Activated T-helper 1 cell treated with Interleukin-2 at 50 U/mL for 16 hours (primary cell): ENCODE results near the gene FNBP1L.
"Not testable (repeated sequence)": the region's sequence is repeated elsewhere in the genome, so short reads cannot be mapped to it uniquely, and the experiment has no call there.

Experiments used
- DNase-seq: peaks from one replicate; pipeline ENCODE4 v3.0.0-alpha.2; 2020; ENCODE audit warnings: low read depth

The FNBP1L gene

DNA sequence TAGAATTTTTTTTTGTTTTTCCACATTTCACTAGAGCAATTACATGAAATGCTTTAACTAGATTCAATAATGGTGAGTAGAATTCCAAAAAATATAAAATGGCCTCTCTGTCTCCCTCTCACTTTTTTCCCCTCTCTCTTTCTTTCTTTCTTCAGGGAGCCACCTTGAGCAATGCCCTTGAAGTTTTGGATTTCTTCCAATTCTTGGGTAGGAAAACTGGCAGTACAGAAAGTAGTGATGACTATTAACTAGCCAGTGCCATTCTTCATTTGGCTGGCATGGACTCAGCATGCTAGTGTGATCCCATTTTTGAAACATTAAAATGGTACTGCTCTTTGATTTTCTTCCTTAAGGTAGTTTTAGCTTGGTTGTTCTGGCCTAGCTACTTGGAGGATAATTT lies 4.5 kb upstream of the FNBP1L start:
- no peak for DNase-seq

DNA sequence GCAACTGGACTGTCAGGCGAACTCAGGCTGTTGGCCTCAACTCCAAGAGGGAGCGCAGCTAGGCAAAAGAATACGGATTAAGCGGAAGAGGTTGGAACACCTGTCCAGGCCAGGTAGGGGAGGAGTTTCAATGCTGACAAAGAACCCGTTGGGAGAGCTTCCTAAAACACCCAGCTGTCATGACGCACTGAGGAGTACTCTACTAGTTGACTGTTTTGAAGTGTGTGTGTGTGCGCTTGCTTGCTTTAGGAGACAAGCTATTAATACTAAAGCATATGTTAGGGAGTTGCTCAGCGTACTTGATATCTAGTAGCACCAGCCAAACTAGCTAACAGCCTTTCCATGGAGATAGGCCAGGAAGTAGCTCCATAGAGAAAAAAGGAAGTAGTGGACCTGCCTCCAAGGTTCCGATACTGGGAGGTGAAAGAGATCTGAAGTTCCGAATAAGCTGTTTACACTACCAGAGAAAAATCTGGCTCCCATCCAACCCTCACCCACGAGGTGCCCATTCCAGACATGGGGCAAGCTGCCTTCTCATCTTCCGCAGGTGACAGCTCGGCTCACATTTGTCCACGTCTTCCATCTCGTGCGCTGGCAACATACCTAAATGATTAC lies 974 bp upstream of the FNBP1L start:
- no peak for DNase-seq

DNA sequence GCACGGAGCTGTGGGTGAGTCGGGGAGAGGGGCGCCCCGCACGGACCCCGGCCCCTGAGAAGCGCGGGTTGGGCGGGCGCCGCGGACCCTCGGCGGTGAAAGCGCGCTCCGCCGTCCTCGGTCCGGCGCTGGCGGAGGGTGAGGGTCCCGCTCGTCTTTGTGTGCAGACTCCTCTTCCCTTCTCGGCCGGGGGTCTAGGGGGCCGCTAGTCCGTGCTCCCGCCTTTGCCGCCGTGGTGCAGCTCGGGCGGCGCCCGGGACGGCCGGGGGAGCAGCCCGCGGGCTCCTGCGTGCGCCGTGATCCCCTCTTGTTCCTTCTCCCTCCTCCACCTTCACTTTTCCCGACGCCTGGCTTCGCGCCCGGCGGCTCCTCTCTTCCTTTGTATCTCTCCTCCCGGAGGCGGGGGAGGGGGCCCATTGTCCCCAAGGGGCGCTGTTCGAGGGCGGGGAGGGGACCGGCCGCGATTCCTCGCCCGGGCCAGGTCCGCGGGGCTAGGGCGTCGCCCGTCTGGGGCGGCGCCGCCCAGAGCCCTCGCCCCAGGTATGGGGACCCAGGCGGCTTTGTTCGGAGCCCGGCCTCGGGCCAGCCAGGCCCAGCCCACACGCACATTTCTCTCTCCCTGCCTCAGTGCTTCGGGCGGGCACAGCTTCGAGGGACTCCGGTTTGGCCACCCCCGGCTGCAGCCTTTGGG lies 519 bp downstream of the FNBP1L start:
- DNase-seq, result no peak

DNA sequence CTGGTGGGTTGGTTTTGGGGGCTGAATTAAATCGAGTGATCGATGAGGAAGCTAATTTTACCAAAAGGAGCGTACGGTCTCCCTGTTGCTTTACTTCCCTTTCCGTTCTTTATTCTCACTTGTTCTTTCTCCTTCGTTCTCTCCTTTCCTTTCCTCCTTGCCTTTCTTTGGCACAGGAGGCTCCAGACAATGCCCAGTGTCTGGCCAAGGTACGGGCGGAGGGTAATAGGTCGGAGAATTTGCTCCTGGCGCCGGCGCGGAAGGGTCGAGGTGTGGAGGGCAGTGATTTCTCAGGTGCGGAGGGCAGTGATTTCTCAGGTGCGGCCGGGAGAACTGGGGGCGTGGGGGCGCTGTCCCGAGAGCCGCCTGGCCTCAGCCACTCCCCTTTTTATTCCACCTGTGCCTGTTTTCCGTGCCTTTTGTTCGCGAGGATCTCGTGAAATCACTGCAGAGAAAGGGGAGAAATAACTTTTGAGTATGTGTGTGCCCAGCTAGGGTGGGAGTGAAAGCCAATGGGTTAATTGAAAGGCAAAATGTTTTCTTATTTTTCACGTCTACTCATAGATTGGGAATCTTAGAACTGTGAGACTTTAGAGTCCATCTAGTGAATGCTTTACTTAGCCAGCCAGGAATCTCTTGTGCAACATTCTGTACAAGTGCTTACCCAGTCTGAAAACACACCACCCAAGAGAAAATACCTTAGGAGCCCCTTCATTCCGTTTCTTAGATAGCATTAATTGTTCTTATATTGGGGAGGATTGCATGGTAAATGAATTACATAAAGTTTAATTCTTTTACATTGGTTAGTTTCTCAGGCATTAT lies 1.3 kb downstream of the FNBP1L start:
- no peak for DNase-seq

DNA sequence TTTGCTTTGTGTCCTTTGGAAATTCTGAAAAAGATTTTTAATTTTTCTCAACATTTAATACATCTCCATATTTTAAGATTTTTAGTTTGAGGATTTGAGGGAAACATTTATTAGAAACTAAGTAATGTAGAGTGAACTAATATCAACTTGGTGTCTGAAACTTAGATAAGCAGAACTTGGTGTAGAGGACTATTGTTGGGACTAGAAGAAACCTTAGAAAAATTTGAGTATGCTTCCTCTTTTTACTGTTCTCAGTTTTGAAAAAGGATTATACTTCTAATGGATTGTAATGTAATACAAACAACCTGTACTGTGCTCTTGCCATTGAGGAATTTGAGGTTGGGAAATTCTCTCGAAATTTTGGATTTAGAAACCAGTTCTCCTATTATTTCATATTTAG lies 2.4 kb downstream of the FNBP1L start:
- no peak for DNase-seq

DNA sequence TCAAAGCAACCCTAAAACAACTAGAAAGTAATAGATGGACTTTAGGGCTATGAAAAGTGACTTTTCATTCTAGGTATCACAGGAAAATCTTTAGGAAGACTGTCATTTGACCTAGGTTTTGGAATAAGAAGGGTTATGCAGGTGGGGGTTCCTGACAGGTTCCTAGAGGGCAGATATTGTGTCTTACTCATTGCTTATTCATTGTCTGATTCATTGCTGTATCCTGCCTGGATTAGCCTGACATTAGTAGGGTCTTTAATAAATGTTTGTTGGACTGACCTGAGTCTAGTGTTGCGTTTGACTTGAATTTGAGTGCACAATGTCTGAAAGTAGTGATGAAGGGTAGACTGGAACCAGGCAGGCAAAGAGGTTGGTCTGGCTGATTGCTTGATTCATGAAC lies 6.0 kb downstream of the FNBP1L start:
- no peak for DNase-seq

DNA sequence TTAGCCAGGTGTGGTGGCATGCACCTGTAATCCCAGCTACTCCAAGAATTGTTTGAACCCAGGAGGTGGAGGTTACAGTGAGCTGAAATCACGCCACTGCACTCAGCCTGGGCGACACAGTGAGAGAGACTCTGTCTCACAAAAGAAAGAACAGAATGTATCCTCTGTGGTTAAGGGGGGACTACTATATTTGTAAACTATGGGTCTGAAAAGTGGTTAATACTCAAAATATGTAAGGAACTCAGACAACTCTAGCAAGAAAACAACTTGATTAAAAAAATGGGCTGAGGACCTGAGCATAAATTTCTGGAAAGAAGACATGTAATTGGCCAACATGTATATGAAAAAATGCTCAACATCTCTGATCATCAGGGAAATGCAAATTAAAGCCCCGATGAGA lies 11.2 kb downstream of the FNBP1L start:
- DNase-seq, result no peak

DNA sequence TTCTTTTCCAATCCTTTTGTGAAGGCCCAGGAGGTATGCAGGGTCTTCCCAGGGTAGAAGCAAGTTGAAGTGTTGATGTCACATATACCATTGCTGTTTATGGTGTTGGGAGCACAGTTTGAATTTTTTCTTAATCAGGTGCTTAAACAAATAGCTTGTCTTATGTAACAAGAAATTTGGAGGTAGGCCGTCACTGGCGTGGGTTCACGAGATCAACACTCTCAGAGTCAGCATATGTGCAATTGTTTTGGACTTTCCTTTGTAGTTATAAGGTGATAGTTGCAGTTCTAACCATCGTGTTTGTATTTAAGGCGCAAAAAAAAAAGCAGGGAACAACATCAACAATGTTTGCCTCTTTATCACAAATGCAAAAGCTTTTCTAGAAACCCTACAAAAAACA lies 13.3 kb downstream of the FNBP1L start:
- DNase-seq, result no peak

DNA sequence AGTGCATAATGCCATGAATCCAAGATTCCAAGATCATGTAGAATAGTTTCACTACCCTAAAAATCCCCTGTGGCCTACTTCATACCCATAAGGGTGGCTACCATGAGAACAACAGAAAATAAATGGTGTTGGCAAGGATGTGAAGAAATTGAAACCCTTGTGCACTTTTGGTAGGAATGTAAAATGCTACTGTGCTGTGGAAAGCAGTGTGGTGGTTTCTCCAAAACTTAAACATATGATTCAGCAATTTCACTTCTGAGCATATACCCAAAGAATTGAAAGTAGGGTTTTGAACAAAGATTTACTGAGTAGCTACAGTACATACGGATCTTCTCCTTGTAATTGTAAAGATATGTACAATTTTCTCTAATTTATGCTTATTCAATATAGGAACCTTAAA lies 16.0 kb downstream of the FNBP1L start:
- DNase-seq, result no peak

DNA sequence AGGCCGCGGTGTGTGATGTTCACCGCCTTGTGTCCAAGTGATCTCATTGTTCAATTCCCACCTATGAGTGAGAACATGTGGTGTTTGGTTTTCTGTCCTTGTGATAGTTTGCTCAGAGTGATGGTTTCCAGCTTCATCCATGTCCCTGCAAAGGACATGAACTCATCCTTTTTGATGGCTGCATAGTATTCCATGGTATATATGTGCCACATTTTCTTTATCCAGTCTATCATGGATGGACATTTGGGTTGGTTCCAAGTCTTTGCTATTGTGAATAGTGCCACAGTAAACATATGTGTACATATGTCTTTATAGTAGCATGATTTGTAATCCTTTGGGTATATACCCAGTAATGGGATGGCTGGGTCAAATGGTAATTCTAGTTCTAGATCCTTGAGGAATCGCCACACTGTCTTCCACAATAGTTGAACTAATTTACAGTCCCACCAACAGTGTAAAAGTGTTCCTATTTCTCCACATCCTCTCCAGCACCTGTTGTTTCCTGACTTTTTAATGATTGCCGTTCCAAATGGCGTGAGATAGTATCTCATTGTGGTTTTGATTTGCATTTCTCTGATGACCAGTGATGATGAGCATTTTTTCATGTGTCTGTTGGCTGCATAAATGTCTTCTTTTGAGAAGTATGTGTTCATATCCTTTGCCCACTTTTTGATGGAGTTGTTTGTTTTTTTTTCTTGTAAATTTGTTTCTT lies 17.6 kb downstream of the FNBP1L start:
- DNase-seq, result not testable (repeated sequence)

DNA sequence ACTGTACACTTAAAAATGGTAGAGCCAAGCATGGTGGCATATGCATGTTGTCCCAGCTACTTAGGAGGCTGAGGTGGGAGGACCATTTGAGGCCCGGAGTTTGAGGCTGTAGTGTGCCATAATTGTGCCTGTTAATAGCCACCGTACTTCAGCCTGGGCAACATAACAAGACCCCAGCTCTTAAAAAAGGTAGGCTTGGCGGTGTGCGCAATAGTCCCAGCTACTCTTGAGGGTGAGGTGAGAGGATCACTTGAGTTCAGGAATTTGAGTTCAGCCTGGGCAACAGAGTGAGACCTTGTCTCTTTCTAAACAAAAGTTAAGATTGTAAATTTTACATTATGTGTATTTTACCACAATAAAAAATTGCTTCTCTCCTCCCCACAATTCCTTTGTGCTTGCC lies 19.7 kb downstream of the FNBP1L start:
- no peak for DNase-seq

DNA sequence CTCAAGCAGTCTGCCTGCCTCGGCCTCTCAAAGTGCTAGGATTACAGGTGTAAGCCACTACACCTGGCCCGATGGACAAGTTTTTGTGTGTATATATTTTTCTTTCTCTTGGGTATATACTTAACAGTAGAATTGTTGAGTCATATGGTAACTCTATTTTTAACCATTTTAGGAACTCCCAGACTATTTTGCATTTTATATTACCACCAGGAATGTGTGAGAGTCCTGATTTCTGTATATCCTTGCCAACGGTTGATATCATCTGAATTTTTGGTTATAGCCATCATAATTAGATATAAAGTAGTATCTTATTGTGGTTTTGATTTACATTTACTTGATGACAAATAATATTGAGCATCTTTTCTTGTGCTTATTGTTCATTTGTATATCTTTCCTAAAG lies 20.7 kb downstream of the FNBP1L start:
- no peak for DNase-seq

DNA sequence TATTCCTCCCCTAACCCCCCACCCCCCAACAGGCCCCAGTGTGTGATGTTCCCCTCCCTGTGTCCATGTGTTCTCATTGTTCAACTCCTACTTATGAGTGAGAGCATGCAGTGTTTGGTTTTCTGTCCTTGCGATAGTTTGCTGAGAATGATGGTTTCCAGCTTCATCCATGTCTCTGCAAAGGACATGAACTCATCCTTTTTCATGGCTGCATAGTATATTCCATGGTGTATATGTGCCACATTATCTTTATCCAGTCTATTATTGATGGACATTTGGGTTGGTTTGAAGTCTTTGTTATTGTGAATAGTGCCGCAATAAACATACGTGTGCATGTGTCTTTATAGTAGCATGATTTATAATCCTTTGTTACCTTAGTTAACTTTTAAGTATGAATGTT lies 21.3 kb downstream of the FNBP1L start:
- not testable (repeated sequence) for DNase-seq

DNA sequence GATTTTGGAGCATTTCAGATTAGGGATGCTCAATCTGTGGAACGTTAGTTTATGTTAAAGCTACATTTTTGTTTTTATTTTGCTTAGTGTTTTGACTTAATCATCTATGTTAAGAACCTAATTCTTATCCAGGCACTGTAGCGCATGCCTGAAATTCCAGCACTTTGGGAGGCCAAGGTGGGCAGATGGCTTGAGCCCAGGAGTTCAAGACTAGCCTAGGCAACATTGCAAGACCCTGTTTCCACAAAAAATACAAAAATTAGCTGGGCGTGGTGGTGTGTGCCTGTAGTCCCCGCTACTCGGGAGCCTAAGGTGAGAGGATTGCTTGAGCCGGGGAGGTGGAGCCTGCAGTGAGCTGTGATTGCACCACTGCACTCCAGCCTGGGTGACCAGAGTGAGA lies 23.4 kb downstream of the FNBP1L start:
- DNase-seq, result no peak

DNA sequence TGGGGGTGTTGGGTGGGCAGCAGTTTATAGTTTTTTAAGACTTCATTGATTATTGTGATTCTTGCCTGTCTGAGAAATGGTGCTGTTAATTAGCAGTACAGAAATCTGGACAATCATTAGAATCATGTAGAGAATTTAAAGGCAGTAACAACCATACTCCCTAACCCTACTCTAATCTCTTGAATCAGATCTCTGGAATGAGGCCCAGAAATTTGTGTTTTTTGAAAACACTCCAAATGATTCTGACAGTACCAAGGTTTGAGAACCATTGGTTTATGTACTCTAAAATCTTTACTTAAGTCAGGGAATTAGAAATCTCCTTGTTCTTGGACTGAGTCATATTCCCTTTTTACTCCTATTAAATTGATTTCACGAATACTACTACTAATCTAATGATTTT lies 24.0 kb downstream of the FNBP1L start:
- no peak for DNase-seq

DNA sequence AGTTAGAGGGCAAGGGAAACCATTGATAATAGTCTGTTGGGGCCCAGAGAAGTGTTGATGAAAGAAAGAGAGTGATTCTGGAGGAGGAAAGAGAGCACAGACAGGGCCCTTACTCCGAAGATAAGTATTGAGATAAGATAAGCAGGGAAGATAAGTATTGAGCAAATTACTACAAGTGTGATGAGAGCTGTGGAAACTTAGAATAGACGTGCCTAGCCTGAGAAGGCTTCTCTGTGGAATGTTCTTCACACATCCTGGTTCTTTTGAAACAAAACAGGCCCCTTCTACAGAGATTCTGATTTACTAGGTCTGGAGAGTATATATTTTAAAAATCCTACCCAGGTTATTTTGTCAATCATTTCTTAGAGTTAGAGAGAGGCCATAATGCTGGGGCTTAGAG lies 26.4 kb downstream of the FNBP1L start:
- DNase-seq, result no peak

DNA sequence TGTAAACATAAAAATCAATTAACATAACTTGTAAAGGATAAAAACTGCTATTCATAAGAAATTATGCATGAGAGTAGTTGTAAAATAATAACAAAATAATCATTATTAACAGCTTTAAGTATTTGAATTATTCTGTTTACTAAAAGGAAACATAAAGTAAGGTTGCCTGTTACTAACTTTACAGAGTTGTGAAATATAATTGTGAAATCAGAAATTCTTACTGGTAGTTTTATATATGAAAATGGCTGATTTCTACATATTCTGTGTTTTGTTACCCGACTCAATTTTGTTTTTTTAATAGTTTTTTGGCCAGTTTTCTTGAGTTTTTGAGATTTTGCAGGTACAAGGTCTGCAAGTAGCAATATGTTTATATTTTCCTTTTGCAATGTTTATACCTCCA lies 27.8 kb downstream of the FNBP1L start:
- no peak for DNase-seq

DNA sequence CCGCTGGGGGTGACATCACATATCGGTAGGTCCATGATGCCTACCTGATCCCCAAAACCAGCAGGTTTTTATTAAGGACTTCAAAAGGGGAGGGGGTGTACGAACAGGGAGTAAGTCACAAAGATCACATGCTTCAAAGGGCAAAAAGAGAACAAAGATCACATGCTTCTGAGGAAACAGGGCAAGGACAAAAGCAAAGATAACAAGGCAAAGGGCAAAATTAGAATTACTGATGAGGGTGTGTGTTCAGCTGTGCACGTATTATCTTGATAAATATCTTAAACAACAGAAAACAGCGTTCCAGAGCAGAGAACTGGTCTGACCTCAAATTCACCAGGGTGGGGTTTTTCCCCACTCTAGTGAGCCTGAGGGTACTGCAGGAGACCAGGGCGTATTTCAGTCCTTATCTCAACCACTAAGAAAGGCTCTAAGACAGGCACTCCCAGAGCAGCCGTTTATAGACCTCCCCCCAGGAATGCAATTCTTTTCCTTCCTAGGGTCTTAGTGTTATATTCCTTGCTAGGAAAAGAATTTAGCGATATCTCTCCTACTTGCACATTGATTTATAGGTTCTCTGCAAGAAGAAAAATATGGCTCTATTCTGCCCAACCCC lies 31.3 kb downstream of the FNBP1L start:
- not testable (repeated sequence) for DNase-seq

DNA sequence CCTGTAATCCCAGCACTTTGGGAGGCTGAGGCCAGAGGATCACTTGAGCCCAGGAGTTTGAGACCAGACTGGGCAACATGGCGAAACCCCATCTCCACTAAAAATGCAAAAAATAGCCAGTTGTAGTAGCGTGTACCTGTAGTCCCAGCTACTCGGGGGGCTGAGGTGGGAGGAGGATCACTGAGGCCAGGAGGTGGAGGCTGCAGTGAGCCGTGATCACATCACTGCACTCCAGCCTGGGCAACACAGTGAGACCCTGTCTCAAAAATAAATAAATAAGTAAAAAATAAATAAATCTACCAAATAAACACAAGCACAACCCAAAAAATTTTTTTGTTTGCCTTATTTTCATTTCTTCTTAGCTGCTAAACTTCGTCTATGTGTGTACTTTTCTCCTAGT lies 34.0 kb downstream of the FNBP1L start:
- not testable (repeated sequence) for DNase-seq

DNA sequence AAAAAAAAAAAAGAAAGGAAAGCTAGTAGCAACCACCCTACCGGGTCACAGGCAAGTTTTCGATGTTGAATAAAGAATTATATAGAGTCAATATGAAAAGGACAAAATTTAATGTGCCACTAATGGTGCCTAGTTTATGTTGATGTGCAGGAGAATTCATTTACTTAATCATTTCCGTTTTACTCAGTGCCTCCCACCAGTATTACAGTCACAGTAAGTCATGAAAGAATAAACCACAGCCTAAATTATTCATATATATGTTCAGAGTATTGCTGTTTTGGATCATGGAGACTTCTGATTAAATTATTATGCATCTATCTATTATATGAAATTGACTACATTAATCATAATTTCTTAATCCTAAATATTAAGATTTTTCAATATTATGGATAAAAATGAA lies 35.3 kb downstream of the FNBP1L start:
- no peak for DNase-seq

DNA sequence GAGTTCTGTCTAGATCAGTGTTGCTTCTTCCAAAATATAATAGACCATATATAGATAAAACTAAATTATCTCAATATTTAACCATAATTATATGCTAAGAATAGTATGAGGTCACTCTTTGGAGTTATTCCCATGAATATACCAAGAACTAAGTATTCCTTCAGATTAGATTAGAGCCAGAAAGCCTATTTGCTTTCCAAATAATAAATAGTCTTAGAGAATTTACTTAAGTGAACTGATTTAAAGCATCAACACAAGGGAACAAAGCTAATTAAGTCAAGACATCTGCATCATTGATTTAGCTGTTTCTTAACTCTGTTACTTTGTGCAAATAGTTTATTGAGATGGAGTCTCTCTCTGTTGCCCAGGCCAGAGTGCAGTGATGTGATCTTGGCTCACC lies 35.7 kb downstream of the FNBP1L start:
- DNase-seq, result no peak

DNA sequence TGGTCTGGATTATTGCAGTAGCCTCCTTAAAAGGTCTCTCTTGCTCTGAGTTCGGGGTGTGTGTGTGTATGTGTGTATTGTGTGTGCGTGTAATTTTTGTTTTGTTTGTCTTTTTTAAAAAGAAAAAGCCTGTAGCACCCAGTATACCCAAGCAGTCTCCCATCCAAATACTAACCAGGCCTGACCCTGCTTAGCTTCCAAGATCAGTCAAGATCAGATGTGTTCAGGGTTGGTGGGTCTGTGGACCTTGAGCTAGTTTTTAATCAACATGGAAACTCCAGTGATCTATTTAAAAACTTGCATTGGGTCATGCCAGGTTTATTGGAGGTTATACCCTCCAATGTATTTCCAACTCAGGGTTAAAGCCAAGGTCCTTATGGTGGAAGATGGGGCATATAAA lies 40.3 kb downstream of the FNBP1L start:
- DNase-seq, result no peak
